Endodermal cell (in vitro differentiated cells): ENCODE results near the gene SLC4A5. TPM values are rescaled to one million over a fixed set of nuclear protein-coding genes. Genes with fewer than 3 reads are reported as not detected.

Experiments used
- DNase-seq: peaks from one replicate; pipeline ENCODE4 v3.0.0-alpha.2; 2017
- H3K27ac ChIP-seq: 2 replicates; pipeline ENCODE4 v1.5.1; 2013; ENCODE audit warnings: mild to moderate bottlenecking, low read depth, low read length, moderate library complexity
- H3K27me3 ChIP-seq: 2 replicates; pipeline ENCODE4 v1.6.1; 2013; ENCODE audit warnings: mild to moderate bottlenecking, low read length, moderate library complexity; ENCODE audit not compliant: insufficient read depth, control insufficient read depth, poor library complexity, severe bottlenecking
- H3K36me3 ChIP-seq: 2 replicates; pipeline ENCODE4 v1.7.0; 2013; ENCODE audit warnings: mild to moderate bottlenecking, low read length, moderate library complexity; ENCODE audit not compliant: control insufficient read depth, insufficient read depth
- H3K4me1 ChIP-seq: one replicate; pipeline ENCODE4 v1.7.0; 2013; ENCODE audit warnings: low read length; ENCODE audit not compliant: control insufficient read depth, insufficient read depth
- H3K4me3 ChIP-seq: 2 replicates; pipeline ENCODE4 v1.5.1; 2013; ENCODE audit warnings: mild to moderate bottlenecking, low read length, moderate library complexity
- H3K9ac ChIP-seq: 2 replicates; pipeline ENCODE4 v1.6.1; 2013; ENCODE audit warnings: mild to moderate bottlenecking, low read length, moderate library complexity; ENCODE audit not compliant: poor library complexity, severe bottlenecking; ENCODE audit errors: extremely low read depth
- H3K9me3 ChIP-seq: 2 replicates; pipeline ENCODE4 v1.6.1; 2013; ENCODE audit warnings: mild to moderate bottlenecking, low read length, moderate library complexity; ENCODE audit not compliant: control insufficient read depth
- H3K27ac Mint-ChIP-seq: 2 replicates; pipeline ENCODE4 v1.8.0; 2020; ENCODE audit warnings: mixed read lengths
- H3K27me3 Mint-ChIP-seq: 2 replicates; pipeline ENCODE4 v1.8.0; 2021; ENCODE audit warnings: mild to moderate bottlenecking, mixed read lengths; ENCODE audit not compliant: insufficient read depth
- H3K36me3 Mint-ChIP-seq: 2 replicates; pipeline ENCODE4 v1.8.0; 2020; ENCODE audit warnings: low read depth, mixed read lengths
- H3K4me1 Mint-ChIP-seq: 2 replicates; pipeline ENCODE4 v1.8.0; 2020; ENCODE audit warnings: mixed read lengths
- H3K4me3 Mint-ChIP-seq: 2 replicates; pipeline ENCODE4 v1.8.0; 2020; ENCODE audit warnings: mild to moderate bottlenecking, moderate library complexity, mixed read lengths
- H3K9me3 Mint-ChIP-seq: 2 replicates; pipeline ENCODE4 v1.8.0; 2020; ENCODE audit warnings: mild to moderate bottlenecking, mixed read lengths
- WGBS, 2 experiments: methylation state at CpG; one replicate each; pipeline versions ENCODE4 v1.1.5 to v1.1.7; 2013; ENCODE audit warnings: missing lambda C conversion rate in 2 of 2, mixed read lengths in 1 of 2; ENCODE audit not compliant: insufficient coverage in 1 of 2, insufficient read length in 1 of 2; 5-methylcytosine and 5-hydroxymethylcytosine counted together
- total RNA-seq, 2 donors: library from RNA; stranded (reverse); fragmentation: NEBNext Ultra II Directional in 1 of 2; extraction: Animal tissue kit (Norgen Biotek cat#: 25700) in 1 of 2; gene quantifications; 2 replicates in 1 of 2; 3 replicates in 1 of 2; pipeline ENCODE4 v1.2.1, GENCODE V29; 2021
- TF ChIP-seq, protein P1 (sequence below): fragments of 200-600 bp; sonication (generic); conservative IDR thresholded peaks from 2 replicates; pipeline ENCODE4 v1.5.0; 2021; ENCODE audit warnings: antibody characterized with exemption, mild to moderate bottlenecking

Gene SLC4A5
- total RNA-seq, 2 donors from 2014 or later: 2.5 to 3.7 TPM

DNA sequence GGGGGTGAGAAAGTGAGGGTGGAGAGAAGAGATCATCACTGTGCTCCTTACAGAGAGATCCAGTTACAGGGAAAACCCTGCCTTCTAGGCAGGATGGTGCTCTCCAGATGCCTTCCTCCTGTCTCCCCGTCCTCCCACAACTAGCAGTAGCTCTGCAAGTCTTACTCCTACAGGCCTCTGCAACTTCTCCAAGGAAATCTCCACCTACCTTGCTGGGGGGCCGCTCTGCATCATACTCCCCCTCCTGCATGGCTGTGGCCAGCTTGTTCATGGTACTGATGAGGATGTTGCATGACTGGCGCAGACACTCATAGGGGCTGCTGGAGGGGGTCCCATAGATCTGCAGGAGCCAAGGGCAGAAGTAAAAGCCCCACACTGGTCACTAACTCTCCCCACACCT is 22.8 kb upstream of the SLC4A5 start:
- Histone ChIP-seq H3K27me3 (no peaks in the 10 kb centered on the region), H3K9me3 (no peaks in the 10 kb centered on the region), H3K9ac (no peak overlapping the region), H3K4me1 (no peaks in the 10 kb centered on the region), H3K4me3 (no peak overlapping the region), H3K36me3 (peaks cover 98% of the 10 kb centered on the region), H3K27ac (no peak overlapping the region)
- H3K4me3 Mint-ChIP-seq: no peak overlapping the region
- no peak for DNase-seq
- peaks cover 8% of the 10 kb centered on the region for H3K4me1 Mint-ChIP-seq
- no peaks in the 10 kb centered on the region for H3K9me3 Mint-ChIP-seq
- no peaks in the 10 kb centered on the region for H3K27me3 Mint-ChIP-seq
- TF ChIP-seq, protein P1, sequence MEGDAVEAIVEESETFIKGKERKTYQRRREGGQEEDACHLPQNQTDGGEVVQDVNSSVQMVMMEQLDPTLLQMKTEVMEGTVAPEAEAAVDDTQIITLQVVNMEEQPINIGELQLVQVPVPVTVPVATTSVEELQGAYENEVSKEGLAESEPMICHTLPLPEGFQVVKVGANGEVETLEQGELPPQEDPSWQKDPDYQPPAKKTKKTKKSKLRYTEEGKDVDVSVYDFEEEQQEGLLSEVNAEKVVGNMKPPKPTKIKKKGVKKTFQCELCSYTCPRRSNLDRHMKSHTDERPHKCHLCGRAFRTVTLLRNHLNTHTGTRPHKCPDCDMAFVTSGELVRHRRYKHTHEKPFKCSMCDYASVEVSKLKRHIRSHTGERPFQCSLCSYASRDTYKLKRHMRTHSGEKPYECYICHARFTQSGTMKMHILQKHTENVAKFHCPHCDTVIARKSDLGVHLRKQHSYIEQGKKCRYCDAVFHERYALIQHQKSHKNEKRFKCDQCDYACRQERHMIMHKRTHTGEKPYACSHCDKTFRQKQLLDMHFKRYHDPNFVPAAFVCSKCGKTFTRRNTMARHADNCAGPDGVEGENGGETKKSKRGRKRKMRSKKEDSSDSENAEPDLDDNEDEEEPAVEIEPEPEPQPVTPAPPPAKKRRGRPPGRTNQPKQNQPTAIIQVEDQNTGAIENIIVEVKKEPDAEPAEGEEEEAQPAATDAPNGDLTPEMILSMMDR: no peak
- 94% methylated on average over 3 of the region's 3 CpGs; no CpG with 5 or more reads in 1 of the 2 experiments for WGBS, 2 experiments
- H3K36me3 Mint-ChIP-seq: peaks cover 93% of the 10 kb centered on the region
- no peak overlapping the region for H3K27ac Mint-ChIP-seq

DNA sequence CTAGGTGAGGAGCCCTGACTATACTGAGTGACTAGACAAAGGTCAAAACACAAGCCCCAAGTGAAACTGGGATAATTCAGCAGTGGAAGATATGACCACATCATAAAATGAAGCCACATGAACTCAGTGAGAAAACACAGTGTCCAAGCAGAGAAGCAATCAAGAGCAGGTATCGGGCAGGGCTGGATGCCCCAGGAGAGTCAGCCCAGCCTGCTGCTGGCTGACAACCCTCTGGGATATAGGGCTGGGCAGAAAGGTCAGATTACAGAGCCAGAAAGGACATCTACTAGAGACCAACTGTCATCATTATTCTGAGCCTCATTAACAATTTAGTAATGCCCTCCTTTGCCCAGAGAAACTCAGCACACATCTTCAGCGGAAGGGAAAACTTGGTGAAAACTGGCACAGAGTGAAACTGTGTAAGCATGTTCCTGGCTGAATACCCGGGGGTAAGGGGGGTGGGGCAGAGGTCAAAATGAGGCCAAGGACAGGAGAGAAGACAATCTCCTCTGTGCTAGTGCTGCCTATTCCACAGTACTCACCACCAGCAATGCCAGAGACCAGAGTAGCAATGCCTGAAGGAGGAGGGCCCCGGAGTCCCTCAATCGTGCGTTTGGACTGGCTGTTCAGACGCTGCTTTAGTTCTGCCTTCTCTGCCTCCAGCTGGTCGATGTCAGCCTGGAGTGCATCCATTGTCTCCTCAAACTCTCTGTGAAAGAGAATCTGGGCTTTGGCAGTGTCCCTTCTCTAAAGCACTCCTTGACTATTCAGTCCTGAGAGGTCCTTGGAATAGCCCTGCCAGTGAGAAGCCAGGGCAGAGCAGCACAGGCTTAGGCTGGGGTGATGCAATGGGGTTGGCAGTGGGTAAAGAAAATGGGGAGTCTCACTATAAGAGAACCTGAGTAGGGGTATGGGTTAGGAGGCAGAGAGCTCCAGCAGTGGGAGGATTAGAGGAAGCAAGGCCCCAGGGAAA is 21.6 kb upstream of the SLC4A5 start:
- H3K36me3 ChIP-seq: peaks cover 98% of the 10 kb centered on the region

DNA sequence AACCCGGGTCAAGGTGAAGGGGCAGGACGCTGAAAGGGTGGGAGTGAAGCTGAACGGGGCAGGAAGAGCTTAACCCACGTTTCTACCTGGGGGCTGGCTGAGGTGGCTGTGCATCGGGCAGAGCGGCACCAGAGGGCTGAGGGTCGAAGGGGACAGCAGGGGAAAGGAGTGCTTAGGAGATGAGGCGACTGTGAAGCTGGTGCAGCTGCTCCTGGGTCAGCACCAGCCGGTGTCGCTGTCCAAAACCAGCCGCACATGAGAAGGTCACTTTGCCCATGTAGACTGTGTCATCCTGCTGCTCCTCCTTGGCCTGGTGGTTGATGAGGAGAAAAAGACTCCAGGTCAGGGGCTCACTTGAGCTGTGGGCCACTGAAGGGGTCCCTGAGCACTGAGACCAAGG is 18.1 kb upstream of the SLC4A5 start:
- WGBS, 2 experiments: 93 to 95% methylated on average over 4 to 11 of the region's 11 CpGs

More for the DNA sequence above, 21.6 kb upstream of the SLC4A5 start:
- Histone ChIP-seq H3K27ac (no peak overlapping the region), H3K27me3 (no peaks in the 10 kb centered on the region), H3K9ac (no peak overlapping the region), H3K9me3 (no peaks in the 10 kb centered on the region), H3K4me1 (no peaks in the 10 kb centered on the region), H3K4me3 (no peak overlapping the region)
- Mint-ChIP-seq H3K27ac (peak overlapping the region; percentile 0), H3K27me3 (no peaks in the 10 kb centered on the region), H3K4me3 (no peak overlapping the region), H3K9me3 (no peaks in the 10 kb centered on the region), H3K36me3 (peaks cover 88% of the 10 kb centered on the region), H3K4me1 (peaks cover 8% of the 10 kb centered on the region)
- WGBS, 2 experiments: 88 to 92% methylated on average over 7 to 8 of the region's 8 CpGs
- DNase-seq: no peak
- TF ChIP-seq, protein P1: no peak

More for the DNA sequence above, 18.1 kb upstream of the SLC4A5 start:
- Mint-ChIP-seq H3K27ac (peak overlapping the region; percentile 10), H3K36me3 (peaks cover 79% of the 10 kb centered on the region), H3K4me1 (peaks cover 8% of the 10 kb centered on the region), H3K4me3 (no peak overlapping the region), H3K27me3 (no peaks in the 10 kb centered on the region), H3K9me3 (no peaks in the 10 kb centered on the region)
- Histone ChIP-seq H3K9me3 (no peaks in the 10 kb centered on the region), H3K4me3 (no peak overlapping the region), H3K4me1 (no peaks in the 10 kb centered on the region), H3K27ac (no peak overlapping the region), H3K27me3 (no peaks in the 10 kb centered on the region), H3K36me3 (peaks cover 94% of the 10 kb centered on the region), H3K9ac (no peak overlapping the region)
- no peak for DNase-seq
- TF ChIP-seq, protein P1: no peak
